Adrenal gland (tissue), 5 donors: ENCODE results near the gene SLC6A3.

Source experiments
- CTCF ChIP-seq, 6 experiments: fragments of 450-650 bp in 4 of 6; fragments of 200-600 bp in 2 of 6; sonication (generic) in 1 of 6; IDR thresholded peaks; 1 replicate in 5 of 6; 2 replicates in 1 of 6; pipeline versions ENCODE4 v1.5.1 to v1.8.0; 2016 to 2021; ENCODE audit warnings: antibody characterized with exemption in 6 of 6, mild to moderate bottlenecking in 2 of 6, moderate library complexity in 1 of 6
- POLR2A ChIP-seq, 2 donors: fragments of 450-650 bp; IDR thresholded peaks; one replicate each; pipeline ENCODE4 v1.6.1; 2017; ENCODE audit warnings: antibody characterized with exemption in 2 of 2, mild to moderate bottlenecking in 2 of 2, moderate library complexity in 1 of 2
- donor health status: DM: no; HTN: no; CAD: no.

- TF ChIP-seq CTCF (IDR thresholded peaks at IDR 0.05) (no peak), POLR2A (IDR thresholded peaks at IDR 0.05) (no peak)
Observed at GRCh38 chr5:1387876-1388275, 57.4 kb downstream of the SLC6A3 start.
